MG63 (cell line): Measurements from ENCODE around the gene CAPRIN2. TPM values are rescaled to one million over a fixed set of nuclear protein-coding genes. Genes with fewer than 3 reads are reported as not detected.

Source experiments
- DNase-seq: peaks from one replicate; pipeline ENCODE4 v3.0.0-alpha.2; 2020
- H3K27me3 ChIP-seq: fragments of 250-450 bp; sonication (Bioruptor Pico); 2 replicates; pipeline ENCODE4 v1.5.1; 2020; ENCODE audit warnings: mild to moderate bottlenecking, moderate library complexity
- H3K36me3 ChIP-seq: fragments of 250-450 bp; sonication (Bioruptor Pico); 2 replicates; pipeline ENCODE4 v1.5.1; 2020; ENCODE audit warnings: mild to moderate bottlenecking, moderate library complexity
- H3K4me3 ChIP-seq: fragments of 250-450 bp; sonication (Bioruptor Pico); 2 replicates; pipeline ENCODE4 v1.5.1; 2020; ENCODE audit warnings: mild to moderate bottlenecking, moderate library complexity
- H3K9me3 ChIP-seq: fragments of 250-450 bp; sonication (Bioruptor Pico); 2 replicates; pipeline ENCODE4 v1.5.1; 2020; ENCODE audit warnings: mild to moderate bottlenecking, moderate library complexity
- total RNA-seq: library from RNA; depleted of rRNA; stranded (reverse); fragments of >200 nt; shearing (Covaris generic); gene quantifications from 2 replicates; pipeline ENCODE4 v1.2.3, GENCODE V29; 2014; ENCODE audit warnings: low replicate concordance; rRNA removed

Gene CAPRIN2
- 8.0 and 14.2 TPM in 2 replicates for total RNA-seq

GRCh38 chr12:30754750-30755394 lies at the start of gene CAPRIN2:
CAPRIN2 (minus strand) TSS chr12:30754951; CDS start chr12:30753520, 1,431 bp downstream.
- H3K9me3 ChIP-seq: no peaks in the 10 kb centered on the region
- no peaks in the 10 kb centered on the region for H3K27me3 ChIP-seq
- DNase-seq: peak; percentile 98
- peak within 1 kb of the TSS; percentile 85 for H3K4me3 ChIP-seq
- peaks cover 11% of the 10 kb centered on the region for H3K36me3 ChIP-seq

GRCh38 chr12:30797689-30798088 lies 42.9 kb upstream of the CAPRIN2 start:
- H3K9me3 ChIP-seq: no peaks in the 10 kb centered on the region
- no peak for DNase-seq
- H3K27me3 ChIP-seq: no peaks in the 10 kb centered on the region
- no peak overlapping the region for H3K4me3 ChIP-seq
- no peaks in the 10 kb centered on the region for H3K36me3 ChIP-seq

- Histone ChIP-seq H3K4me3 (peak overlapping the region; percentile 53), H3K9me3 (no peaks in the 10 kb centered on the region), H3K36me3 (no peaks in the 10 kb centered on the region), H3K27me3 (no peaks in the 10 kb centered on the region)
- no peak for DNase-seq
These were observed 42.2 kb upstream of the CAPRIN2 start for GRCh38 chr12:30796891-30797371.

GRCh38 chr12:30796313-30796780 lies 41.6 kb upstream of the CAPRIN2 start:
- Histone ChIP-seq H3K4me3 (peak overlapping the region; percentile 53), H3K36me3 (no peaks in the 10 kb centered on the region), H3K9me3 (no peaks in the 10 kb centered on the region), H3K27me3 (no peaks in the 10 kb centered on the region)
- peak; percentile 66 for DNase-seq

GRCh38 chr12:30795410-30796312 lies 40.9 kb upstream of the CAPRIN2 start:
- no peaks in the 10 kb centered on the region for H3K9me3 ChIP-seq
- H3K27me3 ChIP-seq: no peaks in the 10 kb centered on the region
- peak overlapping the region; percentile 53 for H3K4me3 ChIP-seq
- peak; percentile 90 for DNase-seq
- H3K36me3 ChIP-seq: no peaks in the 10 kb centered on the region

- Histone ChIP-seq H3K27me3 (no peaks in the 10 kb centered on the region), H3K36me3 (no peaks in the 10 kb centered on the region), H3K4me3 (no peak overlapping the region), H3K9me3 (no peaks in the 10 kb centered on the region)
- DNase-seq: peak; percentile 88
These were observed 40.0 kb upstream of the CAPRIN2 start for GRCh38 chr12:30794591-30795409.

GRCh38 chr12:30794020-30794419 lies 39.3 kb upstream of the CAPRIN2 start:
- Histone ChIP-seq H3K27me3 (no peaks in the 10 kb centered on the region), H3K9me3 (no peaks in the 10 kb centered on the region)
- no peak for DNase-seq

GRCh38 chr12:30792648-30793499 lies 38.1 kb upstream of the CAPRIN2 start:
- no peaks in the 10 kb centered on the region for H3K9me3 ChIP-seq
- H3K4me3 ChIP-seq: no peak overlapping the region
- DNase-seq: peak; percentile 74
- H3K36me3 ChIP-seq: no peaks in the 10 kb centered on the region
- no peaks in the 10 kb centered on the region for H3K27me3 ChIP-seq

More at GRCh38 chr12:30794020-30794419, 39.3 kb upstream of the CAPRIN2 start:
- no peak overlapping the region for H3K4me3 ChIP-seq
- no peaks in the 10 kb centered on the region for H3K36me3 ChIP-seq

GRCh38 chr12:30792085-30792484 lies 37.3 kb upstream of the CAPRIN2 start:
- no peaks in the 10 kb centered on the region for H3K27me3 ChIP-seq
- no peak for DNase-seq
- no peaks in the 10 kb centered on the region for H3K36me3 ChIP-seq
- H3K4me3 ChIP-seq: no peak overlapping the region
- H3K9me3 ChIP-seq: no peaks in the 10 kb centered on the region

GRCh38 chr12:30788754-30789153 lies 34.0 kb upstream of the CAPRIN2 start:
- Histone ChIP-seq H3K9me3 (no peaks in the 10 kb centered on the region), H3K27me3 (no peaks in the 10 kb centered on the region), H3K36me3 (no peaks in the 10 kb centered on the region), H3K4me3 (no peak overlapping the region)
- no peak for DNase-seq

GRCh38 chr12:30785630-30786029 lies 30.9 kb upstream of the CAPRIN2 start:
- H3K36me3 ChIP-seq: no peaks in the 10 kb centered on the region
- no peak overlapping the region for H3K4me3 ChIP-seq
- DNase-seq: no peak
- no peaks in the 10 kb centered on the region for H3K9me3 ChIP-seq
- H3K27me3 ChIP-seq: no peaks in the 10 kb centered on the region

- Histone ChIP-seq H3K27me3 (no peaks in the 10 kb centered on the region), H3K36me3 (no peaks in the 10 kb centered on the region), H3K9me3 (no peaks in the 10 kb centered on the region), H3K4me3 (no peak overlapping the region)
- DNase-seq: no peak
These were observed 29.8 kb upstream of the CAPRIN2 start for GRCh38 chr12:30784508-30784907.

- DNase-seq: no peak
- Histone ChIP-seq H3K36me3 (no peaks in the 10 kb centered on the region), H3K27me3 (no peaks in the 10 kb centered on the region), H3K9me3 (no peaks in the 10 kb centered on the region), H3K4me3 (no peak overlapping the region)
These were observed 29.2 kb upstream of the CAPRIN2 start for GRCh38 chr12:30783946-30784345.

- Histone ChIP-seq H3K9me3 (no peaks in the 10 kb centered on the region), H3K36me3 (no peaks in the 10 kb centered on the region), H3K4me3 (no peak overlapping the region), H3K27me3 (no peaks in the 10 kb centered on the region)
- no peak for DNase-seq
These were observed 27.8 kb upstream of the CAPRIN2 start for GRCh38 chr12:30782316-30783173.

- H3K36me3 ChIP-seq: no peaks in the 10 kb centered on the region
- H3K9me3 ChIP-seq: peaks cover 5% of the 10 kb centered on the region
- H3K27me3 ChIP-seq: no peaks in the 10 kb centered on the region
- no peak for DNase-seq
- no peak overlapping the region for H3K4me3 ChIP-seq
These were observed 24.8 kb upstream of the CAPRIN2 start for GRCh38 chr12:30779578-30779977.
